GM18498 (cell line): ENCODE measurements around the gene LUC7L.
"Not testable (repeated sequence)": the region's sequence is repeated elsewhere in the genome, so short reads cannot be mapped to it uniquely, and the experiment has no call there.

Source experiments
- ATAC-seq: cut with Tn5 transposase; IDR thresholded peaks from one replicate; pipeline ENCODE4 v1.9.1; 2021; ENCODE audit warnings: mild to moderate bottlenecking, moderate library complexity; ENCODE audit not compliant: unreplicated experiment

LUC7L gene, protein sequence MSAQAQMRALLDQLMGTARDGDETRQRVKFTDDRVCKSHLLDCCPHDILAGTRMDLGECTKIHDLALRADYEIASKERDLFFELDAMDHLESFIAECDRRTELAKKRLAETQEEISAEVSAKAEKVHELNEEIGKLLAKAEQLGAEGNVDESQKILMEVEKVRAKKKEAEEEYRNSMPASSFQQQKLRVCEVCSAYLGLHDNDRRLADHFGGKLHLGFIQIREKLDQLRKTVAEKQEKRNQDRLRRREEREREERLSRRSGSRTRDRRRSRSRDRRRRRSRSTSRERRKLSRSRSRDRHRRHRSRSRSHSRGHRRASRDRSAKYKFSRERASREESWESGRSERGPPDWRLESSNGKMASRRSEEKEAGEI

DNA sequence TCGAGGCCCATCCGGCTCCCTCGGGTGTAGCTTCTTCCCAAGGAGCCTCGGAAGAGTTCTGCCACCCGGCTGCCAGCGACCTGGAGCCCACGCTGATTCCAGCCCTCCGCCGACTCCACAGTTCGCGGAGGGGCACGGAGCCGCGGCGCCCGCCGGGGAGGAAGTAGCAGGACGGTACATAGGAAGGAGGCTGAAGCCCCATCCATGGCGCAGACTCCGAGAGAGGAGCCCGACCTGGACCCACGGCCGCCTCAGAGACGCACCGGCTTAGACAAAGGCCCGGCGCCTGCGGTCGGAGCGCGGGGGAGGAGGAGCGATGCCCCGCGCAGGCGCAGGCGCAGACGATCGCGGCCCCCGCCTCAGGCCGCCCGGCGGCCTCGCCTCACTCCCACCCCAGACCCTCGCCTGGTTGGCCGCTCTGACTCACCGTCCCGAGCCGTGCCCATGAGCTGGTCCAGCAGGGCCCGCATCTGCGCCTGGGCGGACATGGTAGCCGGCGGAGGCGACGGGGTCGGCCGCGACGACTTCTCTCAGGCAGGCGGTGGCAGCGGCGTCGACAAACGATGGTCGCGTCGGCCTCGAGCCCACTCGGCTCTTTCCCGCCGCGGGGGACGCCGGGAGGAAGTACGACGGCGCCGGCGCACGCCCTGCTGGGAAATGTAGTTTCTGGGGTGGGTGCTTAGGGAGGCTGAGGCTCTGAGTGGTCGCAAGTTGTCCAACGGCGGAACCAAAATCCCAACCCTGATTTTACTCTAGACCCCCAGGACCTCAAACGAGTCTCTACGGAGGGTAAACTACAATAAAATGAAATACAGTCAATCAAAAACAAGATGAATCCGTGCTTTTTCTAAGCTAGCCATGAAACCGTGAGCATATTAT is at the start of gene LUC7L:
LUC7L (minus strand) TSS at position 598 of the 879 bp plus-strand sequence; CDS start at position 488, 110 bp downstream.
- peak; percentile 85 for ATAC-seq

DNA sequence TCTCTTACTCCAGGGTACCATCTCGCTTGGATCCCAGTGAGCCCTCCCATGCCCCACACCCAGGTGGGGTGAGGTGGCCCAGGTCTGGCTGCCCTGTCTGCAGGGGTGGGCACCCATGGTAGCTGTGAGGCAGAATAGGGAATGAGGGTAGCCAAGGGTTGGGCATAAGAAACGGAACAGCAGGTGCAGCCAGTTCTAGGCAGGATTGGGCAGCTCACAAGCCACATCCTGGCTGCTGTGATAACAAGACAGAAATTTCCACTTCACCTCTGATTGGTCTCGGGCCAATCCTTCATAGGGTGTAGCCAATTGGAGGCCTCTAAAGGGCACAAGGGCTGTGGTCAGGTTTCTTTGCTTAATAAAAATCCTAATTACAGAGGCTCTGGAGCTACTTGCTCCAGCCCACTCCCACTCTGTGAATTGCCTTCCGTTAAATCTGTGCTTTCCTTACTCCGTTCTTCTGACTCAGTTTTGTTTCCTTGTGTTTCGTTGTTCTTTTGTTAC is 49.7 kb upstream of the LUC7L start:
- ATAC-seq = no peak

DNA sequence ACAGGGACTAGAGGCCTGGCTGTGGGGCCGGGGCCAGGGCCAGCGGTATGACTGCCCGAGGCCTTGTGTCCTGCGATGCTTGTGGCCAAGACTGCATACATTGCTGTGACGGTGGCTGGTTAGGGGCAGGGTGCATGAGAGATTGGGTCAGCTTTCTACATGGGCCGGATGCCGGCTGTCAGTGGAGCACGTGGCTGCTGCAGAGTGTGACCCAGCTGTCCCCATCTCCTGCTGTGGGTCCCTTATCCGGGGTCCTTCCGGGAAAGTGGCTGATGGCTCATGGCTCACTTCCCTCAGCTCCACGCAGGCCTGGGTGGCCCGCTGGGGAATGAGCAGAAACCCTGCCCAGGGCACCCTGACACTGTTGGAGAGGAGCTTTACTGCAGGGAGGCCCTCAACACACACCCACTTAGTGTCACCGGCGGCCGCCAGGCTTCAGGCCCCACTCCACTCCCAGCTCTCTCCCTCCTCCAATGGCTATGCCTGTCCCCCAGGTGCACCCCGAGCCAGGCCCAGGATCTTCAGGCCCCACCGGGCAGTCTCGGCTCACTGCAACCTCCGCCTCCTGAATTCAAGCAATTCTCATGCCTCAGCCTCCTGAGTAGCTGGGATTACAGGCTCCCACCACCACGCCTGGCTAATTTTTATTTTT is 47.3 kb upstream of the LUC7L start:
- ATAC-seq = no peak

DNA sequence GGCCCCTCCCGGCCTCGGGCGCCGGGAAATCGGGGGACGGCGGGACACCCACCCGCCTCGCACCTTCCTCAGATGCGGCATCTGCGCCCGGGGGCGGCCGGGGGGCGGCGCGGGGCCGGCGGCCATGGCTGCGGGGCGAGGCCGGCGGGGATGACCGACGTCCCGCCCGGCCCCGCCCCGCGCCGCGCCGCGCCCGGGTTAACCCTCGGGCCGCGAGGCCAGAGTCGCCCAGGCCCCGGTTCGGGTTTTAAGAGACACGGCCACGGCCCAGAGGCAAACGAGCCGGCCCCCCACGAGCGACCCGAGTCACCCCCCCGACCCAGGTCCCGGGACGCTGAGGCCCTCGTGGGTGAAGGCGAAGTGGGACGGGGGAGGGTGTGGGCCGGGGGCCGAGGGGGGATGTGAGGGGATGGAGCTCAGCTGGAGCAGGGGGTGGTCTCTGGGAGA is 46.6 kb upstream of the LUC7L start, which contains the start of gene RGS11:
RGS11 (minus strand) TSS at position 159 of the 447 bp plus-strand sequence; CDS start at position 126, 33 bp downstream.
- ATAC-seq = no peak

DNA sequence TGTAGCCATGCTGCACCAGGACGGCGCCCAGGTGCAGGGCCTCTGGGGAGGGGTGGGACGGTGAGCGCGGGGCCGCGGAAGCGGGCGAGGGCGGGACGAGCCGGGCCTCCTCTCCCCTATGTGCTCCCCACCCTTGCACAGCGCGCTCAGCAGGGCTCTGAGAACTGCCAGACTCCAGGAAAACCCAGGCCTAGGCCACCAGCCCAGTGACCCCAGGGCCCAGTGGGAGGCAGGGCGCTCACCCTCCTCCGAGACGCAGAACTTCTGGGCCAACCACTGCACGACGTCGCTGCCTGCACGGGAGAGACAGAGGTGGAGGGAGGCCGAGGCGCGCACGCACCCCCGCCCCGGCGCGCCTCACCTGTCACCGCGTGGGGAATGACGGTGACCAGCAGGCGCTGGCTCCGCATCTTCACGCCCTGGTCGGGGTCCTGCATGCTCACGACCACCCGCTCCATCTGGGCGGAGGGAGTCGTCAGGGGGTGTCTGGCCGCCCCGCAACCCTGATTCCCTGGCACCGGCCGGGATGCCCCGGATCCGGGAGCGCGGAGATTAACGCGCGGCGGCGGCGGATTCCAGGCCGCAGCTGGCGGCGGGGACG is 45.9 kb upstream of the LUC7L start:
- ATAC-seq = no peak

DNA sequence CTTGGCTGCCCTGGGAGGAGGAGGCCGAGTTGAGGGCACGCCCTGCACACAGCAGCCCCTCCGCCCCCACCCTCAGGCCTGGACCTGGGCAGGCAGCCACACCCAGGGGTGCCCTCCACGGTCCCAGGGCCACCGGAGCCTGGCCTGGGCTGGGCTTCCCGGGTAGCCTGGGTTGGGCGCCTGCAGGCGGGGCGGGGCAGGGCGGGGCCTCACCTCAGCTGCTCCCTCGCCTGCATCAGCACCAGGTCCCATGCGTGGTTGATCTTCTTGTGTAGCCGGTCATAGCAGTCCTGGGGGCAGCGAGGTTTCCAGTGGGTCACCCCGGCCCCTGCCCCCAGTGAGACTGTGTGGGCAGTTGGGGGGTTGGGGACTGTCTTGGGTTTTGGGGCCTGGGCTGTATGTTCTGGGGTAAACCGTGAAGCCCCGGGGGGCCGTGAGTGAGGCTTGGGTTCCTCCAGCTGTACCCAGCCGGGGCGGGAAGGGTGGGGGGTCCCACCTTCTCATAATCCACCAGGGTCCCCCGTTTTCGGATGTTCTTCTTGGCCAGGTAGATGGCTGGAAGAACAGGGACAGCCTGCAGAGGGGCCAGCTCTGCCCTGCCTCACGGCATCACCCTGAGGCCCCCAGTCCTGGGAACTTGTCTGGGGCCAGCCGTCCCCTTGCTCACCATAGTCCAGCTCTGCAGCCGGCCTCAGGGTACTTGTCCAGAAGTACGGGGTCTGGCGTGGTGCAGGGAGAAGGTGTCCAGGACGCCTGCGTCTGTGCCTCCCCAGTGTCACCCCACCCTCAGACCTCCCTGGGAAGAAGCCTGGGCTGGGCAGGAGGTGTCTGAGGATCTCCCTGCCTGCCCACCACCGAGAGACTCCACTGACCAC is 44.5 kb upstream of the LUC7L start:
- ATAC-seq = no peak

DNA sequence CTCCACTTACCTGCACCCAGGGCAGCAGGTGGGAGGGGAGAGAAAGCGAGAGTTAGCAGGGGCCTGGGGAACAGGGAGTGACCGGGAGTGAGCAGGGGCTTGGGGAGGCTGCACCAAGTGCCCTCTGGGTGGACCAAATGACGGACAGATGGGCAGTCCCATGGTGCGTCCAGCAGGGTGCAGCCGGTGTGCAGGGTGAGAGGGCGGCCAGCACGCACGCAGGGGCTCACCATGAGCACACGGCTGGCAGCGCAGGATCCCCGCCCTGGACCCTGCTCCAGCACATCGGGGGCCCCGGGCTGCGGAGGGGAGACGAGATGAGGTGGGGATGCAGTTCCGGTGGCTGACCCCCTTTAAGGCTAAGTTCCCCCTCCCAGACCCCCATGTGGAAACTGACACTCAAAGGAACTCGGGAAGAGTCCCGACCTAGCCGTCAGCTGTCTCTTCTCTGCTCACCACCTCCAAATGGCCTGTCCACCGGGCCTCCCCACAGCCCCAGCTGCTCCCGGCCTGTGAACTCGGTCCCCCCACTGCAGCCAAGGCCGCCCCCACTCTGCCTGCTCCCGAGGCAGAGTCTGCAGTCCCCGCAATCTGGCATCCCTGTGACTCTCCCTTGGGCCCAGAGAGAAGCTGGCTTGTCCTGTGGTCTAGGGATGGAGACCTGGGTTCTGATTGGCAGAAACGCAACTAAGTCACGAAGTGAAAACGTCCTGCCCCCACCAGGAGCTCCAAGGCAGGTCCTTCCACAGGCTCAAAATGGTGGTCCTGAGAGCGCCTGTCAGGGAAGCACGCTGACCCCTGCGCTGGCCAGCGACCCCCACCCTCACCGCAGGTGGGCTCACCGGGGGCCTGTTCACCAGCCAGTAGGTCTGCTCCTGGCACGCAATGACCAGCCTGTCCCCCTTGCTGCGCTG is 43.6 kb upstream of the LUC7L start:
- no peak for ATAC-seq

DNA sequence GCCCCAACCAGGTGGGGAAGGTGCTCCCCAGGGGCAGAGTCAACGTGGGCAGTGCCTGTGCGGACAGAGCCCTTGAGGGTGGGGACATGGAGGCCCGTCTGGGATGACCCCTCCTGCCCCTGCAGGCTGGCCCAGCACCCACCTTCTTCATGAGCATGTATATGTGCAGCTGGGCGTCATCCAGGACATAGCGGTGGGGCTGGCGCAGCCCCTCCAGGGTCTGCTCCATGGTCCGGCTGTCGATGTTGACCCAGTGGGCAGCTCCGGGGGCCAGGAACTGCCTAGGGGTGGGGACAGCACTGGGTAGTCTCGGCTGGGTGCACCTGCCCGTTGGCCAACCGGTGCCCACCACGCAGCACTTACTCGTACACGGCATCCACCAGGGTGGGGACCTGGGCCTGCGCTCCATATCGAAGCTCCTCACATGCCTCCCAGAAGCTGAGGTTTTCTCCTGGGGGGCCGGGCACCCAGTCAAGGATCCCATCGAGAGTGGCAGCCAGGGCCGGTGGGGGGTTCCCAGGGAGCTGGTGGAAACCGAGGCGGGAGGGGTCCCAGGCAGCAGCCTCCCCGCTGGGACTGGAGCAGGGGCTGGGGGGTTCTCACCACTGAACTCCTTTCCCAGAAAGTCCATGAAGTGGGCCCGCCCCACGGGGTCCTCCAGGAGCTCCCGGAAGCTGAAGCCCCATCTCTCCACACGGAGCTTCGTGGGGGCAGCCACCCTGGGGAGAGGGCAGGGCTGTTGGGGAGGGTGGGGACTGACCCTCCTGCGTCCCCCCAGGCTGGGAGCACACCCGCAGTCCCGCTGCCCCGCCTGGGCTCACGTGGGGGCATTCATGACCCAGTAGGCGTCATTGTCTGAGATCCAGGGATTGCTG is 41.4 kb upstream of the LUC7L start:
- no peak for ATAC-seq

DNA sequence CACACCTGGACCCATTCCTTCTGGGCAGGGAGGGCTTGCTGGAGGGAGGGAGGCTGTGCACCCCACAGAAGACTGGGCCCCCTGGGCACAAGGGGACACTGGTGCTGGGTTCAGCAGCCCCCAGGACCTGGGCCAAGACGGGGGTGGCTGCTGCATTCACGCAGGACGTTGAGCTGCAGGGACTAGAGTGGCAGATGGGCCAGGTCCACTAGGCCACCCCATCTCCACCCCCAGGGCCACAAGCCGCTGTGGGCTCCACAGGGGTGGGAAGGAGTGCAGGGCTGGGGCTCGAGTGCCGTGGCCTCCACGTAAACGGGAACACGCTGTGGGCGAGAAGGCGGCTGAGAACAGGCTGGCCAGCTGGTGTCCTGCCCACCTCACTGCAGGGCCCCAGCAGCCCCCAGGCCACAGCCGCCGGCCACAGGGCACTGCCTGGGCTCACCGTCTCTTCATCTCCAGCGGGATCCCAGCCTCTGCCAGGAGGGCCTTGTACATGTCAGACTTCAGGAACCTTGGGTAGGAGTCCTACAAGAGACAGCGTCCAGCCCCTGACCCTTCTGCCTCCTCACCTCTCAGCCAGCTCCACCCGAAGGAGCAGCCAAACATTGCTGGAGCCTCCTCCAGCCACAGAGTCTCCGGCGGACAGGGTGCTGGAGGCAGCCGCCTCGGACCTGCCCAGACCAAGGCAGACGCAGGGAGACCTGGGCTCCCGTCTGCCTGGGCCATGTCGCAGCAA is 40.0 kb upstream of the LUC7L start:
- ATAC-seq = no peak

DNA sequence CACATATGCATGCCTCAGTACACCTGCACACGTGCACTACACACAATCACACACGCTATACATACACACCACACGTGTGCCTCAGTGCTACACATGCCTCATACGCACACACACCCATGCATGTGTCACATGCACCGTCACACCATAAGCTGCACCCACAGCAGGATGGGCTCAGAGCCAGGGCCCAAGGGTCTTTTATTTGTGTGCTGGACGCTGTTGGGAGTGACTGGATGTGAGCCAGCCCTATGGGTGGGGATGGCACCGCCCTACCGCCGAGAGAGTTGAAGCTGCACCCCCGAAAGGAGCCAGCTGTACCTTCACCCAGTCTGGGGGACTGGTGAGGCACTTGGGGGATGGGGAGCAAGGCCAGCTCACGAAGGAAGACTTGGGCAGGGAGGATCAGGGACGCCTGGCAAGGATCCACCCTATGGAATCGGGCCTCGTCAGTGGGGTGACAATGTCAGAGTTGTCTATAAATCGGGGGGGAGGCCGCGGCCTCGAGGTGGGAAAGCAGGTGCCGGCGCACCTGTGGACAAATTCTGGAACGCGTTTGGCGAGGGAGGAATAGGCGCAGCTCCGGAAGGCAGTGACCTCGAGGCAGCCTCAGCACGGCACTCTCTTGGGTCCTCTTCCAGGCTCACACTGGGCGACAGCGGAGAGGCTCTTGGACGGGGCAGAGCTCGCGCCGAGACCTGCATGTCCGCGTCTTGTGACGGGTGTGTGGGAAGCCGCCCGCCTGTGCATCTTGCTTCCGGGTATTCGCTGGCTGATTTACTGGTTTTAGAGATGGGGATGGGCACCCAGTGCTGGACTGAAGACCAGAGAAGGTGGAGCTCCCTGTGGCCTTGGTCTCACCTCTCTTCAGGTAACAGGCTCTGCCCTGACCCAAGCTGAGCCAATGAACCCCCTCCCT is 39.1 kb upstream of the LUC7L start:
- no peak for ATAC-seq

DNA sequence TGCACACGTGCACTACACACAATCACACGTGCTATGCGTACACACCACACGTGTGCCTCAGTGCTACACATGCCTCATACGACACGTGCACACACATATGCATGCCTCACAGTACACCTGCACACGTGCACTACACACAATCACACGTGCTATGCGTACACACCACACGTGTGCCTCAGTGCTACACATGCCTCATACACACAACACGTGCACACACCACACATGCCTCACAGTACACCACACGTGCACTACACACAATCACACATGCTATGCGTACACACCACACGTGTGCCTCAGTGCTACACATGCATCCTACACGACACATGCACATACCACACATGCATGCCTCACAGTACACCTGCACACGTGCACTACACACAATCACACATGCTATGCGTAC is 38.3 kb upstream of the LUC7L start:
- ATAC-seq = not testable (repeated sequence)

DNA sequence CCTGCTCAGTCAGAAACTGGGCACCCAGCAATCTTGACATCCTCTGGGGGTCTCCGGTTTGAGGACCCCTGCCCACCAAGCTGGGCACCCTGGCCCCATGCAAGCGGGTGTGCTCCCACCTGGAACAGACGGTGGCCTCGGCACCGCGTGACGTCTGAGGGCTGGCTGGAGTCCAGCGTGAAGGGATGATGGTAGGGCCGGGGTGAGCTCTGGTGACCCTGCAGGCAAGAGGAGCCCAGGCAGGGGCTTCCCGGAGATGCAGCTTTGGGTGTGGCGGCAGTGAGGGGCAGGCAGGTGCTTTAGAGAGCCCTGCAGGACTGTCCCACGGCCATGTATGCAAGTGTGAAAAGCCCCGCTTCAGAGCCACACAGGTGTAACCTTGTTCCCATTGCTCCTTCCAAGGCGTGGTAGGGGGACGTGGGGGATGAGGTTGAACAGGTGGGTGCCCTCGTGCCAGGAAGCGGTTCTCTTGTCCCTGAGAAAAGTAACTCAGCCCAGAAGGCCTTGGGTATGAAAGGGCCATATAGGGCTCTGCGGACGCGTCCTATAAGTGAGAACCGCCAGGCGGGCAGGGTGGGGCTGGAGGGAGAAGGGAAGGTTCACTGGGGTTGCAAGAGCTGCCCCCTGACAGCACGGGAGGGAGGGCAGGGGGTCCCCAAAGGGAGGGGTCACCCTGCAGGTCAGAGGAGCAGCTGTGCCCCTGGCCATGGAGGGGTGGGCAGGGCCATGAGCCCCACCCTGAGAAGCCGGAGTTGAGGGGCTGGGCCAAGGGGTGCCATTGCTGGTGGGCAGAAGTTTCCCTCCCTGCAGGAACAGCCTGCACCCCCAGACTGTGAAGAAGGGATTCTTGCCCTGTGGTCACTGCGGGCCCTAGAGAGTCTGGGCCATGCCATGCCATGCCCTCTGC is 37.3 kb upstream of the LUC7L start:
- ATAC-seq = no peak

DNA sequence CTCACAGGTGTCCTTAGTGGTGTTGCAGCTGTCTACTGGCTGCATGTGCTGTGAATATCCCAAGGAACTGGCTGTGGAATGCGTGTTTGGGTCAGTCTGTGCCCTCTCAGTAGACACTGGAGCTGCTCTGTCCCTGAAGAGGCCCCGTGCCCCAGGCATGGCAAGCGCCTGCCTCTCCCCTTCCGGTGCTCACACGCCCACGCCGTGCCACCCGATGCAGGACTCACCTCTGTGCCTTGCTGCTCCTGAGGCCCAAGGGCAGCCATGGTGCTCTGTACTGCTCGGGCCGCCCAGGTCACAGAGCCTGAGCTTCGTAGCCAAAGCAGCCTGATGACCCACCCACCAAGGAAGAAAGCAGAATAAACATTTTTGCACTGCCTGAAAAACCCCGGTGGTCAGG is 36.5 kb upstream of the LUC7L start:
- ATAC-seq = no peak

DNA sequence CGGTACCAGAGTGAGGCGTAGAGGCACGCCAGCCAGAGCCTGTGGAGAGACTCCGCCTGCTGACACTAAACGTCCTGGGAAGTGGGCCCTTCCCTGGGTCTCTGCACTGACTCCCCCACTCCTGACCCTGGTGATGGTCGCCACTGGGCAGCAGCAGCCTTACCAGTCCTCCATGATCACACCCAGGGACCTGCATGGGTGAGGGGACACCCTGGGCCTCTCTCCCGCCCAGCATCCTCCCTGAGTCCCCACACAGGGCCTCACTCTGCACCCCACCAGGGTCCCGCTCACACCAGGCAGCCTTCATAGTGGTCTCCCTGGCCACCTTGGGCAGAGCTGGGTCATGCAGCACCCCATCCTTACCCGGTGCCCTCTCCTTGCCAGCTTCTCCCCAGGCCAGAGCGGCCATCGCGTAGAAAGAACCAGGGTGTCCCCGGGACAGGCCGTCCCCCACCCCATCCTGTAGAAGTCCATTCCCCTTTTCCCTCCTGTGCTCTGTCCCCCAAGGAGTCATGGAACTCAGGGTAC is 35.8 kb upstream of the LUC7L start:
- no peak for ATAC-seq
